ENCODE data around the gene CNIH4. TPM values are rescaled to one million over a fixed set of nuclear protein-coding genes. Genes with fewer than 3 reads are reported as not detected.
A peak's percentile ranks its signal among the peaks of the same experiment; 100 is the strongest.

CNIH4 gene
- total RNA-seq, 6 experiments from 2014 or later: 9.9 to 22.1 (median 18.1) TPM

- Histone ChIP-seq H3K27me3 (no peaks in the 10 kb centered on the region), H3K4me3 (peak overlapping the region; percentile 84 to 95 (median 87)), H3K9me3 (no peaks in the 10 kb centered on the region), H3K36me3 (no peaks in the 10 kb centered on the region), H3K27ac (peak overlapping the region; percentile 93 to 97 (median 97)), H3K4me1 (peaks cover 0 to 23% (median 3%) of the 10 kb centered on the region in 4 donors)
- DNase-seq: no peak
- ATAC-seq: no peak
- intact Hi-C loops (cut with DNase I): no loop called here
- TF ChIP-seq POLR2A (IDR thresholded peaks at IDR 0.05) (no peak), CTCF (IDR thresholded peaks at IDR 0.05) (no peak)
- WGBS (ENCODE audit: insufficient coverage, low coverage, low lambda C conversion rate, missing lambda C conversion rate): 0% methylated on average over 7 of the region's 7 CpGs
Observed at GRCh38 chr1:224329484-224329841, 27.2 kb upstream of the CNIH4 start.

GRCh38 chr1:224329842-224330753, 26.6 kb upstream of the CNIH4 start, which contains the start of gene NVL:
Gene NVL (minus strand): TSS chr1:224330172. CDS start chr1:224330127, 45 bp downstream.
- peak; percentile 95 to 97 (median 96) for ATAC-seq
- H3K4me1 ChIP-seq: peaks cover 0 to 23% (median 3%) of the 10 kb centered on the region in 4 donors
- H3K4me3 ChIP-seq: peak within 1 kb of the TSS; percentile 84 to 95 (median 87)
- no peaks in the 10 kb centered on the region for H3K9me3 ChIP-seq
- peak; percentile 87 to 89 (median 89) for DNase-seq
- under 1% methylated on average over 32 of the region's 52 CpGs for WGBS (ENCODE audit: insufficient coverage, low coverage, low lambda C conversion rate, missing lambda C conversion rate)
- no peaks in the 10 kb centered on the region for H3K27me3 ChIP-seq
- peak; percentile 59 for TF ChIP-seq POLR2A (IDR thresholded peaks at IDR 0.05)
- TF ChIP-seq CTCF (IDR thresholded peaks at IDR 0.05): no peak
- no peaks in the 10 kb centered on the region for H3K36me3 ChIP-seq
- intact Hi-C loops (cut with DNase I): loop anchor here in 1 of 2 donors (10.0 kb wide), 1 partner anchor 215 kb away; the partner anchor contains the start of gene FBXO28
- H3K27ac ChIP-seq: peak within 1 kb of the TSS; percentile 93 to 97 (median 97)

- no peak for DNase-seq
- intact Hi-C loops (cut with DNase I): loop anchor here in 1 of 2 donors (10.0 kb wide), 1 partner anchor 217 kb away; the partner anchor contains the start of gene FBXO28
- ATAC-seq: no peak
- no peak overlapping the region for H3K27ac ChIP-seq
- no peaks in the 10 kb centered on the region for H3K36me3 ChIP-seq
- no peak overlapping the region for H3K4me3 ChIP-seq
- H3K4me1 ChIP-seq: peaks cover 0 to 23% (median 3%) of the 10 kb centered on the region in 4 donors
- H3K9me3 ChIP-seq: no peaks in the 10 kb centered on the region
- no peak for TF ChIP-seq CTCF (IDR thresholded peaks at IDR 0.05)
- TF ChIP-seq POLR2A (IDR thresholded peaks at IDR 0.05): no peak
- H3K27me3 ChIP-seq: no peaks in the 10 kb centered on the region
- 100% methylated on average over 2 of the region's 2 CpGs for WGBS (ENCODE audit: insufficient coverage, low coverage, low lambda C conversion rate, missing lambda C conversion rate)
Observed at GRCh38 chr1:224331326-224331725, 25.4 kb upstream of the CNIH4 start.

- DNase-seq (no peak), ATAC-seq (no peak)
- Histone ChIP-seq H3K4me3 (no peak overlapping the region), H3K36me3 (no peaks in the 10 kb centered on the region), H3K4me1 (peaks cover 0 to 23% (median 3%) of the 10 kb centered on the region in 4 donors), H3K27ac (no peak overlapping the region), H3K27me3 (no peaks in the 10 kb centered on the region), H3K9me3 (no peaks in the 10 kb centered on the region)
- no peak for TF ChIP-seq POLR2A (IDR thresholded peaks at IDR 0.05)
- TF ChIP-seq CTCF (IDR thresholded peaks at IDR 0.05): no peak
- intact Hi-C loops (cut with DNase I): loop anchor here in 1 of 2 donors (10.0 kb wide), 1 partner anchor 217 kb away; the partner anchor contains the start of gene FBXO28
- WGBS (ENCODE audit: insufficient coverage, low coverage, low lambda C conversion rate, missing lambda C conversion rate): 94% methylated on average over 2 of the region's 2 CpGs
Observed at GRCh38 chr1:224331824-224332223, 24.9 kb upstream of the CNIH4 start.

Data from right lobe of liver (tissue), 6 donors.